T1000 (cell line): ENCODE data around the gene NPM1.

Source experiments
- DNase-seq: peaks from one replicate; lab custom pipeline; 2025; ENCODE audit warnings: mixed read lengths; lab: John Stamatoyannopoulos, UW

Gene NPM1

GRCh38 chr5:171450423-171451331 lies 63.0 kb downstream of the NPM1 start:
- DNase-seq, result peak; percentile 61

GRCh38 chr5:171451421-171451820 lies 63.8 kb downstream of the NPM1 start:
- DNase-seq, result no peak

- no peak for DNase-seq
Observed at GRCh38 chr5:171453056-171453725, 65.5 kb downstream of the NPM1 start.

GRCh38 chr5:171453988-171454387 lies 66.3 kb downstream of the NPM1 start:
- DNase-seq, result no peak

GRCh38 chr5:171454549-171454948 lies 66.9 kb downstream of the NPM1 start:
- DNase-seq, result no peak

- no peak for DNase-seq
Observed at GRCh38 chr5:171455522-171455921, 67.9 kb downstream of the NPM1 start.

GRCh38 chr5:171457208-171457981 lies 69.7 kb downstream of the NPM1 start:
- no peak for DNase-seq

- no peak for DNase-seq
Observed at GRCh38 chr5:171459839-171460238, 72.2 kb downstream of the NPM1 start.
